Glutamatergic neuron (in vitro differentiated cells): ENCODE results near the gene TTK. TPM values are rescaled to one million over a fixed set of nuclear protein-coding genes. Genes with fewer than 3 reads are reported as not detected.
A peak's percentile ranks its signal among the peaks of the same experiment; 100 is the strongest.

Source experiments
- DNase-seq: peaks from one replicate; pipeline ENCODE4 v3.0.0; 2022
- H3K27ac Mint-ChIP-seq: one replicate; pipeline ENCODE4 v1.8.0; 2020; ENCODE audit warnings: mild to moderate bottlenecking, mixed read lengths, inconsistent platforms; ENCODE audit not compliant: unreplicated experiment
- H3K27me3 Mint-ChIP-seq: one replicate; pipeline ENCODE4 v1.8.0; 2020; ENCODE audit warnings: mild to moderate bottlenecking, moderate library complexity, mixed read lengths, inconsistent platforms; ENCODE audit not compliant: unreplicated experiment
- H3K36me3 Mint-ChIP-seq: one replicate; pipeline ENCODE4 v1.8.0; 2020; ENCODE audit warnings: mild to moderate bottlenecking, mixed read lengths, inconsistent platforms; ENCODE audit not compliant: unreplicated experiment
- H3K4me1 Mint-ChIP-seq: one replicate; pipeline ENCODE4 v1.8.0; 2020; ENCODE audit warnings: mild to moderate bottlenecking, low read depth, mixed read lengths, inconsistent platforms; ENCODE audit not compliant: unreplicated experiment
- H3K4me3 Mint-ChIP-seq: one replicate; pipeline ENCODE4 v1.8.0; 2020; ENCODE audit warnings: mild to moderate bottlenecking, mixed read lengths, inconsistent platforms; ENCODE audit not compliant: unreplicated experiment
- H3K9me3 Mint-ChIP-seq: one replicate; pipeline ENCODE4 v1.8.0; 2020; ENCODE audit warnings: mild to moderate bottlenecking, moderate library complexity, mixed read lengths, inconsistent platforms; ENCODE audit not compliant: unreplicated experiment
- total RNA-seq: library from RNA; stranded (reverse); fragmentation: NEBNext Ultra II Directional; extraction: Animal tissue kit (Norgen Biotek cat#: 25700); gene quantifications from one replicate; pipeline ENCODE4 v1.2.1, GENCODE V29; 2021; ENCODE audit not compliant: unreplicated experiment
- TF ChIP-seq, protein P1 (sequence below): fragments of 200-600 bp; sonication (generic); IDR thresholded peaks from one replicate; pipeline ENCODE4 v1.5.0; 2021; ENCODE audit not compliant: partially characterized antibody, unreplicated experiment

The TTK gene
- total RNA-seq, 1 donor from 2014 or later: 6.3 TPM

DNA sequence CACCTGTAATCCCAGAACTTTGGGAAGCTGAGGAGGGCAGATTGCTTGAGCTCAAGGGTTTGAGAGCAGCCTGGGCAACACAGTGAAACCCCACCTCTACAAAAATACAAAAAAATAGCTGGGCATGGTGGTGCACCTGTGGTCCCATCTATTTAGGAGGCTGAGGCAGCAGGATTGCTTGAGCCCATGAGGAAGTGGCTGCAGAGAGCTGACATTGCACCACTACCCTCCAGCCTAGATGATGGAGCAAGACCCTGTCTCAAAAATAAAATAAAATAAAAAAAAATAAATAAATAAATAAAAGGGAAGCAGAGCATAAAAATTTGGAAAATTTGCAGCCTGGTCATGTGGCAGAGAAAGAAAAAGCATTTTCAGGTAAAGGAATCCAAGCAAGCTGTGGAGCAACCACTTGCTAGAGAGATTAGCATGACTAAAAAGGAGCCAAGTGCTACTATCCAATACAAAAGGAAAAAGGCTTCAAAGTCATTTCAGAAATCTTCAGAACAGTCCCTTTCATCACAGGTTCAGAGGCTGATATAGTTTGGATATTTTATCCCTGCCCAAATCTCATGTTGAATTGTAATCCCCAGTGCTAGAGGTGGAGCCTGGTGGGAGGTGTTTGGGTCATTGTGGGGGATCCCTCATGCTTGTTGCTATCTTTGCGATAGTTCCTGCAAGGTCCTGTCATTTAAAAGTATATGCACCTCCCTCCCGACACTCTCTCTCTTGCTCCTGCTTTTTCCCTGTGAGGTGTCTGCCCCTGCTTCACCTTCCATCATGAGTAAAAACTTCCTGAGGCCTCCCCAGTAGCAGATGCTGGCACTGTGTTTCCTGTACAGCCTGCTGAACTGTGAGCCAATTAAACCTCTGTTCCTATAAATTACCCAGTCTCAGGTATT lies 11.2 kb upstream of the TTK start:
- peaks cover 3% of the 10 kb centered on the region for H3K9me3 Mint-ChIP-seq
- H3K4me3 Mint-ChIP-seq: no peak overlapping the region
- TF ChIP-seq, protein P1, sequence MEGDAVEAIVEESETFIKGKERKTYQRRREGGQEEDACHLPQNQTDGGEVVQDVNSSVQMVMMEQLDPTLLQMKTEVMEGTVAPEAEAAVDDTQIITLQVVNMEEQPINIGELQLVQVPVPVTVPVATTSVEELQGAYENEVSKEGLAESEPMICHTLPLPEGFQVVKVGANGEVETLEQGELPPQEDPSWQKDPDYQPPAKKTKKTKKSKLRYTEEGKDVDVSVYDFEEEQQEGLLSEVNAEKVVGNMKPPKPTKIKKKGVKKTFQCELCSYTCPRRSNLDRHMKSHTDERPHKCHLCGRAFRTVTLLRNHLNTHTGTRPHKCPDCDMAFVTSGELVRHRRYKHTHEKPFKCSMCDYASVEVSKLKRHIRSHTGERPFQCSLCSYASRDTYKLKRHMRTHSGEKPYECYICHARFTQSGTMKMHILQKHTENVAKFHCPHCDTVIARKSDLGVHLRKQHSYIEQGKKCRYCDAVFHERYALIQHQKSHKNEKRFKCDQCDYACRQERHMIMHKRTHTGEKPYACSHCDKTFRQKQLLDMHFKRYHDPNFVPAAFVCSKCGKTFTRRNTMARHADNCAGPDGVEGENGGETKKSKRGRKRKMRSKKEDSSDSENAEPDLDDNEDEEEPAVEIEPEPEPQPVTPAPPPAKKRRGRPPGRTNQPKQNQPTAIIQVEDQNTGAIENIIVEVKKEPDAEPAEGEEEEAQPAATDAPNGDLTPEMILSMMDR: no peak
- H3K36me3 Mint-ChIP-seq: no peaks in the 10 kb centered on the region
- no peaks in the 10 kb centered on the region for H3K4me1 Mint-ChIP-seq
- no peak overlapping the region for H3K27ac Mint-ChIP-seq
- DNase-seq: no peak
- no peaks in the 10 kb centered on the region for H3K27me3 Mint-ChIP-seq

DNA sequence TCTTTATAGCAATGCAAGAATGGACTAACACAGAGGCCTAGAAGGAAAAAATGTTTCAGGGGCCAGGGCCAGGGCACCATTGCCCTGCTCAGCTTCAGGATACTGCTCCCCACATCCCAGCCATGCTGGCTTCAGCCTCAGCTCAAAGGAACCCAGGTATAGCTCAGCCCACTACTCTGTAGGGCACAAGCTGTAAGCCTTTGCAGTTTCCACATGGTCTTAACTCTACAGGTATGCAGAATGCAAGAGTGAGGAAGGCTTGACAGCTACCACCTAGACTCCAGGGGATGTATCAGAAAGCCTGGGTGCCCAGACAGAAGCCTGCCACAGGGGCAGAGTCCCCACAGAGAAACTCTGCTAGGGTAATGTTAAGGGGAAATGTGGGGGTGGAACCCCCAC lies 10.5 kb upstream of the TTK start:
- TF ChIP-seq, protein P1: no peak
- no peak for DNase-seq
- Mint-ChIP-seq H3K4me1 (no peaks in the 10 kb centered on the region), H3K36me3 (no peaks in the 10 kb centered on the region), H3K4me3 (no peak overlapping the region), H3K27me3 (no peaks in the 10 kb centered on the region), H3K27ac (no peak overlapping the region), H3K9me3 (peaks cover 3% of the 10 kb centered on the region)

DNA sequence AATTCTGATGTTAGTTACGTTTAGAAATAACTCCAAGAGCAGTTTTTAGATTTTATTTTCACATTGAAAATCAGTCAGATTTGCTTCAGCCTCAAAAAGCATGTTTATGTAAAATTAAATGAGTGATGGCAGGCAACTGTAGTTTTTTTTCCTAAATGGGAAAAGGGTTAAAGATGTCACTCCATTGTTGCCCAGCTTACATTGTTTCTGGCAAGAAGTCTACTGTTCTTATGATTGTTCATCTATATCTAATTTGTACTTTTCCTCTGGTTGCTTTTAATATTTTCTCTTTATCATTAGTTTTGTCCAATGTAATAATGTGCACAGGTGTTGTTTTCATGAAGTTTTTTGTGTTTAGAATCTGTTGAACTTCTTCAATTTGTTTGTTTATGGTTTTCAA lies 6.7 kb upstream of the TTK start:
- H3K27ac Mint-ChIP-seq: no peak overlapping the region
- no peaks in the 10 kb centered on the region for H3K9me3 Mint-ChIP-seq
- H3K27me3 Mint-ChIP-seq: no peaks in the 10 kb centered on the region
- H3K4me1 Mint-ChIP-seq: no peaks in the 10 kb centered on the region
- no peak overlapping the region for H3K4me3 Mint-ChIP-seq
- no peaks in the 10 kb centered on the region for H3K36me3 Mint-ChIP-seq
- TF ChIP-seq, protein P1: no peak
- DNase-seq: no peak

DNA sequence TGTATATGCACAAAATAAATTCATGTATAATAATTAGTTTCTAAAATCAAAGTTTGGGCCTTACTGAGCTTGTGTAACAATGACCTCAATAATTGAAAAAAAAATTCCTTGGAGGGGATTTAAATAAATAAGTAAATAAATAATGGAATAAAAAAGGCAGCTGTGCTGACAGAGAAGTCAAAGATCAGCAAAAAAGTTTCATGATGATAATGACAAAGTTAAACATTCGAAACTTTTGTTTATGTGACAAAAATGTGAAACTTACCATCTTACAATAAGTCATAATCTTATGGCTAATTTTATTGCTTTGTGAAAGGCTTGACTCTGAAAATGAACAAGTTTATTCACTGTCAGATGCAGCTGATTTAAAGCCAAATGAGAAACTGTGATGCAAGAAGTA lies 3.1 kb upstream of the TTK start:
- Mint-ChIP-seq H3K4me3 (no peak overlapping the region), H3K36me3 (no peaks in the 10 kb centered on the region), H3K4me1 (peaks cover 8% of the 10 kb centered on the region), H3K27me3 (no peaks in the 10 kb centered on the region), H3K27ac (no peak overlapping the region), H3K9me3 (no peaks in the 10 kb centered on the region)
- TF ChIP-seq, protein P1: no peak
- no peak for DNase-seq

DNA sequence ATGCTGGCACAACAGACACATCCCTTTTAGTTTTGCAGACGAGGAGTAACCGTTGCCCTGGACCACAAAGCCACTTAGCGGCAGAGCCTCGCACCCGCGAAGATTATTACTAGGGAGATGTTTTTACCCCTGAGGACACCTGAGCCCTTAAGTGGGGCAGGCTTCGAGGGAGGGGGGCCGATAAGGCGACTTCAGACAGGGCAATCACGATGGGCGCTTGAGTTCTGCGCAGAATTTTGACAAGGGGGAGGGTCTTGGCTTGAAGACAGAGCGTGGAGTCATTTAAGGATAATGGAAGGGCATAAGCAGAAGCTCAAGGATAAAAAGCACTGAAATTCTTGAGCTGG lies 650 bp upstream of the TTK start:
- peak overlapping the region; percentile 91 for H3K4me3 Mint-ChIP-seq
- H3K4me1 Mint-ChIP-seq: peaks cover 8% of the 10 kb centered on the region
- TF ChIP-seq, protein P1: no peak
- peak overlapping the region; percentile 89 for H3K27ac Mint-ChIP-seq
- no peaks in the 10 kb centered on the region for H3K36me3 Mint-ChIP-seq
- H3K9me3 Mint-ChIP-seq: no peaks in the 10 kb centered on the region
- H3K27me3 Mint-ChIP-seq: no peaks in the 10 kb centered on the region
- peak; percentile 31 for DNase-seq
